HCT116 (cell line): ENCODE measurements around the gene DNASE1L3. TPM values are rescaled to one million over a fixed set of nuclear protein-coding genes. Genes with fewer than 3 reads are reported as not detected.
"Not testable (repeated sequence)": the region's sequence is repeated elsewhere in the genome, so short reads cannot be mapped to it uniquely, and the experiment has no call there.

Experiments used
- ATAC-seq: fragments of 200-7000 bp; cut with Tn5 transposase; 2 replicates; pipeline ENCODE4 v1.9.1; 2020; ENCODE audit warnings: mild to moderate bottlenecking, moderate library complexity
- BruUV-seq: library from RNA; stranded (reverse); fragments of 400-500 nt; replicated peaks from 2 replicates; lab custom pipeline; 2021; lab: Mats Ljungman, UMichigan
- CTCF ChIA-PET: fragments of 300-600 bp; sonication (Branson Sonifier 250); formaldehyde crosslinking; loops from one replicate; lab custom pipeline; 2021; ENCODE audit warnings: antibody characterized with exemption; lab: Charles Lee
- POLR2A ChIA-PET: fragments of 300-600, 350-600 bp; sonication (Branson Sonifier 250); formaldehyde crosslinking; loops from one replicate; lab custom pipeline; 2021; ENCODE audit warnings: antibody characterized with exemption; lab: Charles Lee
- RAD21 ChIA-PET, 2 experiments: fragments of 300-600 bp; sonication (Branson Sonifier 250); formaldehyde crosslinking; loops; one replicate each; lab custom pipeline; 2023; ENCODE audit warnings: low total read pairs in 2 of 2; ENCODE audit not compliant: uncharacterized antibody in 2 of 2, unreplicated experiment in 2 of 2, low non-redundant PET in 1 of 2; lab: Charles Lee
- DNase-seq: peaks from one replicate; pipeline ENCODE4 v3.0.0-alpha.2; 2010; ENCODE audit warnings: low read depth, low spot score
- H2AFZ ChIP-seq: fragments of 200-600 bp; shearing (Covaris generic), sonication (generic); 2 replicates; pipeline ENCODE4 v1.6.1; 2017; ENCODE audit warnings: low read depth, mixed run types, mixed read lengths, antibody characterized with exemption, low read length; ENCODE audit not compliant: poor library complexity, severe bottlenecking
- H3K27ac ChIP-seq: 2 replicates; pipeline ENCODE4 v1.5.1; 2012; ENCODE audit warnings: low read depth, low read length
- H3K27me3 ChIP-seq: fragments of 200-600 bp; sonication (generic); 2 replicates; pipeline ENCODE4 v1.6.1; 2016; ENCODE audit warnings: mixed run types, low read length, mixed read lengths; ENCODE audit not compliant: insufficient read depth
- H3K36me3 ChIP-seq, 2 experiments: fragments of 200-500 bp in 1 of 2; fragments of 200-600 bp in 1 of 2; sonication (Bioruptor generic) in 1 of 2; sonication (generic) in 1 of 2; 2 replicates each; pipeline versions ENCODE4 v1.5.1 to v1.6.1; 2014 to 2016; ENCODE audit warnings: low read length in 2 of 2, inconsistent platforms in 1 of 2, mixed read lengths in 1 of 2, mixed run types in 1 of 2; ENCODE audit not compliant: insufficient read depth in 2 of 2, control insufficient read depth in 1 of 2
- H3K4me1 ChIP-seq, 2 experiments: fragments of 200-600 bp in 1 of 2; sonication (generic) in 1 of 2; 2 replicates each; pipeline versions ENCODE4 v1.5.1 to v1.6.1; 2012 to 2017; ENCODE audit warnings: low read length in 2 of 2, inconsistent platforms in 1 of 2, mild to moderate bottlenecking in 1 of 2, mixed read lengths in 1 of 2, mixed run types in 1 of 2, moderate library complexity in 1 of 2; ENCODE audit not compliant: insufficient read depth in 2 of 2, control insufficient read depth in 1 of 2
- H3K4me2 ChIP-seq: fragments of 200-600 bp; sonication (generic); 2 replicates; pipeline ENCODE4 v1.6.1; 2017; ENCODE audit warnings: mixed run types, low read length, mixed read lengths
- H3K4me3 ChIP-seq, 2 experiments: fragments of 200-600 bp in 1 of 2; sonication (generic) in 1 of 2; replicated peaks in 1 of 2; 2 replicates each; pipeline ENCODE4 v1.5.1; 2011 to 2016; ENCODE audit warnings: low read length in 2 of 2, control low read depth in 1 of 2, low read depth in 1 of 2, mild to moderate bottlenecking in 1 of 2, mixed read lengths in 1 of 2, mixed run types in 1 of 2
- H3K79me2 ChIP-seq: fragments of 200-600 bp; sonication (generic); 2 replicates; pipeline ENCODE4 v1.6.1; 2017; ENCODE audit warnings: mild to moderate bottlenecking, mixed run types, low read length, moderate library complexity, mixed read lengths; ENCODE audit not compliant: insufficient read depth
- H3K9ac ChIP-seq: fragments of 200-600 bp; sonication (generic); 2 replicates; pipeline ENCODE4 v1.6.1; 2016; ENCODE audit warnings: low read length, mixed read lengths
- H3K9me2 ChIP-seq: fragments of 200-600 bp; sonication (generic), shearing (Covaris generic); 2 replicates; pipeline ENCODE4 v1.6.1; 2017; ENCODE audit warnings: mixed run types, mild to moderate bottlenecking, moderate library complexity; ENCODE audit not compliant: insufficient read depth
- H3K9me3 ChIP-seq, 2 experiments: fragments of 200-500 bp in 1 of 2; fragments of 200-600 bp in 1 of 2; sonication (Bioruptor generic) in 1 of 2; sonication (generic) in 1 of 2; 2 replicates each; pipeline ENCODE4 v1.6.1; 2014 to 2017; ENCODE audit warnings: low read length in 2 of 2, mixed read lengths in 2 of 2, inconsistent platforms in 1 of 2, low read depth in 1 of 2, mild to moderate bottlenecking in 1 of 2, mixed run types in 1 of 2, moderate library complexity in 1 of 2; ENCODE audit not compliant: control insufficient read depth in 1 of 2, insufficient read depth in 1 of 2
- H4K20me1 ChIP-seq: fragments of 200-600 bp; sonication (generic), shearing (Covaris generic); 2 replicates; pipeline ENCODE4 v1.6.1; 2017; ENCODE audit warnings: mixed run types, mild to moderate bottlenecking, moderate library complexity; ENCODE audit not compliant: insufficient read depth
- ATF3 ChIP-seq: IDR thresholded peaks from 2 replicates; pipeline ENCODE4 v1.6.1; 2012
- EZH2 ChIP-seq: fragments of 200-600 bp; sonication (generic); IDR thresholded peaks from 2 replicates; pipeline ENCODE4 v1.6.1; 2017; ENCODE audit warnings: antibody characterized with exemption, mixed run types
- YY1 ChIP-seq: IDR thresholded peaks from 2 replicates; pipeline ENCODE4 v1.6.1; 2011; ENCODE audit warnings: low read length, low read depth, moderate library complexity, mild to moderate bottlenecking; ENCODE audit not compliant: insufficient replicate concordance; ENCODE audit errors: extremely low read depth
- intact Hi-C: fragments of 100-400 bp; cut with micrococcal nuclease; formaldehyde crosslinking; loops from 2 replicates; pipeline ENCODE4 v1.10.0; 2022
- total RNA-seq: library from RNA; stranded (reverse); gene quantifications from one replicate; pipeline ENCODE4 v1.2.1, GENCODE V29; 2021; ENCODE audit not compliant: unreplicated experiment

DNASE1L3 gene
- total RNA-seq, 1 experiment from 2014 or later = not detected

- BruUV-seq = no TSS peak
- no peaks in the 10 kb centered on the region for H3K9me2 ChIP-seq
- no peaks in the 10 kb centered on the region for H3K36me3 ChIP-seq
- DNase-seq (no peak), ATAC-seq (no peak)
- H3K27me3 ChIP-seq = 0 out of 2 replicates have a peak, but pooled peaks cover 7% of the 10 kb centered on the region
- peaks cover 0 to under 1% of the 10 kb centered on the region in 2 experiments; a peak in 1 of 4 replicates for H3K4me1 ChIP-seq
- no peak overlapping the region for H3K27ac ChIP-seq
- no peak overlapping the region for H3K4me3 ChIP-seq
- CTCF ChIA-PET = interaction anchor here (0.7 to 5.1 kb wide), 2 partner anchors 13 to 75 kb away, joined by 3 to 28 read pairs; partner anchors contain the start of genes HTD2 and RPP14
- no peak overlapping the region for H3K9ac ChIP-seq
- H3K9me3 ChIP-seq = no peaks in the 10 kb centered on the region
- no peaks in the 10 kb centered on the region for H3K79me2 ChIP-seq
- POLR2A ChIA-PET = no interaction called here
- H2AFZ ChIP-seq = no peak overlapping the region
- H3K4me2 ChIP-seq = no peak overlapping the region
- no peaks in the 10 kb centered on the region for H4K20me1 ChIP-seq
- RAD21 ChIA-PET = no interaction called here
- TF ChIP-seq YY1 (no peak), EZH2 (no peak), ATF3 (no peak)
- intact Hi-C loops = no loop called here
Measured at GRCh38 chr3:58230876-58231552, 20.2 kb upstream of the DNASE1L3 start.

- H3K27ac ChIP-seq, ATAC-seq, H3K27me3 ChIP-seq, POLR2A ChIA-PET, intact Hi-C loops, BruUV-seq, H3K4me2 ChIP-seq, H3K36me3 ChIP-seq, H3K4me3 ChIP-seq, H3K4me1 ChIP-seq, H3K9me2 ChIP-seq, H3K9me3 ChIP-seq, DNase-seq, H3K79me2 ChIP-seq, RAD21 ChIA-PET, H3K9ac ChIP-seq, H2AFZ ChIP-seq, H4K20me1 ChIP-seq: not testable (repeated sequence)
- CTCF ChIA-PET = interaction anchor here (1.1 to 5.1 kb wide), 2 partner anchors 10 to 40 kb away, joined by 3 to 28 read pairs; no protein-coding TSS in a partner anchor
Measured at GRCh38 chr3:58227933-58228332, 17.2 kb upstream of the DNASE1L3 start.
